Putamen (tissue), 1 donor: Measurements from ENCODE around the gene AWAT2.
"Not testable (repeated sequence)": the region's sequence is repeated elsewhere in the genome, so short reads cannot be mapped to it uniquely, and the experiment has no call there.

Source experiments
- DNase-seq: peaks from one replicate; pipeline ENCODE4 v3.0.0-alpha.2; 2016; ENCODE audit warnings: low spot score

Gene AWAT2

GRCh38 chrX:70041993-70042392 is 7.7 kb downstream of the AWAT2 start:
- DNase-seq = no peak

DNA sequence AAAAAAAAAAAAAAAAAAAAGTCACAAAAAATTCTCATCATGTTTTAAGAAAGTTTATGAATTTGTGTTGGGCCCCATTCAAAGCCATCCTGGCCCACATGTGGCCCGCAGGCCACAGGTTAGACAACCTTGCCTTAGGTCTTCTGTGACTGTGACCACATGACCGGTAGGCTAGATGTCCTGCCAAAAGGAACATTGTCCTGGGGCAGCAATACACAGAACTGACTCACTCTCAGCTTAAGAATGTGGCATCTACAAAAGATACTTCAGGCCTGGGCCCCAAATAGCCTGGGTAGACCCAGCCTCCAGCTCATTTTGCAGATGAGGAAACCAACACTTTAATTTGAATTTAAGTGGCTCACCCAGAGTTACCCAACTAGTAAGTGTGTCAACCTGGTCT is 10.0 kb downstream of the AWAT2 start:
- no peak for DNase-seq

DNA sequence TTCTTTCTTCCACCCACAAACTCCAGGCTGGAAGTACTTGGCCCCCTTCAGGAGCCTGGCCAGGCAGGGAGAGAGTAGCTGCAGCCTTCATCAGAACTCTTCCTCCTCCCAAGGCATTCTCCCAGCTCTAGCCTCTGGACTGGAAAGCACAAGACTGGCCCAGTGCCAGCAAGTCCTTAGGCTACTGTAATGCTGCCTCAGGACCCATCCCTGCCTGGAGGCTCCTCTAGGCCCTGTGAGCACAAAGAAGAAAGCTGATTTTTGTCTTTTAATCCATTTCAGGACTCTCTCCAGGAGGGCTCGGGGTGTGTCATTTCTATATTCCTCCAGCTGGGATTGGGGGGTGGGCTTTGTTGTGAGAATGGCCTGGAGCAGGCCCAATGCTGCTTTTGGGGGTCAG is 10.8 kb downstream of the AWAT2 start:
- no peak for DNase-seq

DNA sequence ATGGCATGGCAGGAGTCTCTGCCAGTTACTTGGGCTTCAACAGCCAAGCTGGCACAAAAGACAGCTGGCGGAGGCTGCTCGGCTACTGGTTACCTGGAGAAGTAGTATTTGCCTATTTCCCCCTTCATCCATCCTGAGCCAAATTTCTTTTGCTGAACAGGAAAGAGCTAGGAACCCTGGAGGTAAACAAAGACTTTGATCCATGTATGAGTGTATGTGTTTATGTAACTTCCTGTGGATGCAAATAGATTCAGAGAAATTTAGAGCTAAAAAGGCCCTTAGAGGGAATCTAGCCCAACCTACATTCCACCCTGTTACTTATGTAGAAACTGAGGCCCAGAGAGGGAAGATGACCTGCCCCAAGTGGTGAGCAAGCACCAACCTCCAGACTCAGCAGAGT is 11.2 kb downstream of the AWAT2 start:
- DNase-seq = no peak

- no peak for DNase-seq
Observed at GRCh38 chrX:70034646-70035045, 15.1 kb downstream of the AWAT2 start.

DNA sequence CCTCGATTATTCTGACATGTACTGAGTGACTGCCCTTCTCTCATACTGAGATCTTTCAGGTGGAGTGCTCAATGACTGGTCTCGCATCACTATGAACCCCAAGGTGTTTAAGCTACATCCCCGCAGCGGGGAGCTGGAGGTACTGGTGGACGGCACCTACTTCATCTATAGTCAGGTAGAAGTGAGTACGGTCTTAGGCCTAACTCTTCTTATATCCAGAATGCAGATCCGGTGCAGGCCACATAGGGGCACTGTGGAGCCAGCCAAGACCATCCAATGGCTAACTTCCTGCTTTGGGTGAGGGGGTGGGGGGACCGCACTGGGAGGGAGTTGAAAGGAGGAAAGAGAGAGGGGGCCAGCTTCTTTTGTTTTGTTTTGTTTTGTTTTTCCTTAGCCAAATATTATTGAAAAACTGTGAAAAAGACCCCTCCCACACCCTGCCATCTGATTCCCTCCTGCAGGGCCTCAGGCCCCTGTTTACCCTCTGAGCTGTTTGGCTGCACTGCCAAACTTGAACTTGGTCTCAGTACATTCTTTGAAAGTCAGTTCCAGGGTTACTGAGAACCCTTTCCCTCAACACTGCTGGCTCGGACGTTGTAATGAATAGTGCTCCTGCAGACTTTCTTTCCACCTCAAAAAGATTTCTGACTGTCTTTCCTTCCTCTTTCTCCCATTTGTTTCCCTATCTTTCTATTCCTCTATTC is 16.2 kb downstream of the AWAT2 start:
- DNase-seq = no peak

GRCh38 chrX:70032792-70033191 is 16.9 kb downstream of the AWAT2 start:
- no peak for DNase-seq

- peak; percentile 20 for DNase-seq
Observed at GRCh38 chrX:70030301-70030767, 19.4 kb downstream of the AWAT2 start.

- no peak for DNase-seq
Observed at GRCh38 chrX:70029863-70030262, 19.9 kb downstream of the AWAT2 start.

DNA sequence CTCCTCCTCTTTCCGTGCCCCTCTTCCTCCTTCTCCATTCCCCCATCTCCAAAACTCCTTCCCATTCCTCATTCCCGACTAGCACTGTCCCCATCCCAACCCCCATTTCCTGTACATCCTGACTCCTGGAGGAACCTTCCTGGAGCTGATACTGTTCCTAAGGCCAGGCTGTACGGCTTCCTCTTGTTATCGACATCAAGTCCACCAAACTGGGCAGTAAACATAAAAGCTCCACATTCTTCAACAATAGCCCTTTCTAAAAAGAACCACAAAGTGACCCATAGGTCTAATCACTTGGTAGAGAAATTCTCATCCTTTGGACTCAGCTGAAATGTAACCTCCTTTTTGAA is 22.9 kb downstream of the AWAT2 start:
- DNase-seq = no peak

DNA sequence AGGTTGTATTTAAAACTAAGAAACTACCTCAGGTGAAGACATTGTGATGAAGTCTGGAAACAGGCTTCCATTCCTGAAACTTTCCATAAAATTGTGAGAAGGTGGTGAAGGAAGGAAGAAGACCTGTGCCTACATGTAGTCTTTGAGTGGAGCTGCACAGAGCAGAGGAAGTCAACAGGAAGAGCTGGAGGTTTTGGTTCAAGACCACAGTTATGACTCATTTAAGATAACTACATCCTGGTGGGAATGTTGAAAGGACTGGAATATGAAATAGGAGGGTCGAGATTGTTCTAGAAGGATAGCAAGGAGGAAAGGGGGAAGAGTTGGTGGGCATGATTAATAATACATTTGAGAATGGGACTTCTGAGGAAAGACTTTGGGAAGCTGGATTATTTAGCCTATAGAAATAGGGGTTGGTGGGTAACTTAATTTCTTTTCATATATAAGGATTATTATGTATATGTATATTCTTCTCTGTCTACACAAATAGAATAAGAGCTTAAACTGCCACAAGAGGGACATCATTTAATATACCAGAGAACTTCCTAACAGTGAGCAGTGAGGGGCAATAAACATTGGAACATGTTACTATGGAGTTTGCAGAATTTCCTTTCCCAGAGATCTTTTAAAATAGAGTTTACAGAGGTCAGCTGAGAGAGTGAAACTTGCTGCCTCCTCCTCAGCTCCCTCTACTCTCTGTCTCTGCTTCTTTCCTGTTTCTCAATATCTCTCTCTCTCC is 23.5 kb downstream of the AWAT2 start:
- DNase-seq = no peak

DNA sequence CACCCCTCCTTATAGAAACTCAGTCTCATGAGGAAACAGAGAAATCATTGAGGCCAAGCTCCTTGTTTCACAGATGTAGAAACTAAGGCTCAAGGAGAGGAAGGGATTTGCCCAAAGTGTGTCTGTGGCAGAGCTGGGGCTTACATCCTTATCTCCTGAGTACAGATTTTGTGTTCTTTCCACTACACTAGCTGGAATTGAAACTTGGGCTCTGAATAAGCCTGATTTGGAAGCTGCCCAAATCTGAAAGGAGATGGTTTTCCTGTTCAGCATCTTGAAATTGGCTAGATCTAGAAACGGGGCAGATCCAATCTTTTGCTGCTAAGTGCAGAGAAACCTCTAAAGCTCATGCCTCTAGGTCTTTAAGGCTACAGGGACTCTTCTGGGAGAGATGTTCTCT is 24.3 kb downstream of the AWAT2 start:
- DNase-seq = no peak

DNA sequence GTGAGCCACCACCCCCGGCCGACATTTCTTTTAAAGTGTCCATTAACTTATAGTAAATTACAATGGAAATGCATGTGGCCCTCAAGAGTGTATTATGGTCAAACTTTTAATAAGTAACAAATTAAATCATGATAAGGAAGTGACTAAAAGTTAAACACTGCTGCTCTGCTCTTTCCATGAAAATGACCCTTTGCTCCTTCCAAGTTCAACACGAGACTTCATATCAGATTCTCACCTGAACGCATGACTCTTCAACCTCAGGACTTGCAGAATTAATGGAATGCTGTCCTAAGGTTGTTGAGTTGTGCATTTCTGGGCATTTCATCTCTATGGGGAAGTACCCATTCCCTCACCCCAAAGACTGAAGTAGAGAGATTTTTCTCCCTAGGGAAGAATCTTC is 27.1 kb downstream of the AWAT2 start:
- no peak for DNase-seq

DNA sequence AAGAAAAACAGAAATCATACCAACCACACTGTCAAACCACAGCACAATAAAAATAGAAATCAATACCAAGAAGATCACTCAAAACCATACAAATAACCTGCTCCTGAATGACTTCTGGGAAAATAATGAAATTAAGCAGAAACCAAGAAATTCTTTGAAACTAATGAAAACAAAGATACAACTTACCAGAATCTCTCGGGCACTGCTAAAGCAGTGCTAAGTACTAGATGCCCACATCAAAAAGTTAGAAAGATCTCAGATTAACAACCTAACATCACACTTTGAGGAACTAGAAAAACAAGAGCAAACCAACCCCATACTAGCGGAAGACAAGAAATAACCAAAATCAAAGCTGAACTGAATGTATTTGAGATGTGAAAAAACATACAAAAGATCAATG is 33.2 kb downstream of the AWAT2 start:
- no peak for DNase-seq

GRCh38 chrX:70013466-70014381 is 36.0 kb downstream of the AWAT2 start:
- DNase-seq = no peak

GRCh38 chrX:70012756-70013155 is 37.0 kb downstream of the AWAT2 start:
- no peak for DNase-seq

DNA sequence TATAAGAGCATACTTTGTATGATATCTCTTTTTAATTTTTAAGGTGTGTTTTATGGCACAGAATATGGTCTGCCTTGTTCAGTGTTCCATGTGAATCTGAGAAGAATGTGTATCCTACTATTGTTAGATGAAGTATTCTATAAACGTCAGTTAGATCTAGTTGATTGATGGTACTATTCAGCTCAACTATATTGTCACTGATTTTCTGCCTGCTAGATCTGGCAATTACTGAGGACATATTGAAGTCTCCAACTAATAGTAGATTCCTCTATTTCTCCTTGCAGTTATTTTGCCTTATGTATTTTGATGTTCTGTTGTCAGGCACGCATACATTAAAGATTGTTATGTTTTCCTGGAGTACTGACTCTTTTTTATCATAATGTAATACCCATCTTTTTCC is 39.8 kb downstream of the AWAT2 start:
- DNase-seq = no peak

DNA sequence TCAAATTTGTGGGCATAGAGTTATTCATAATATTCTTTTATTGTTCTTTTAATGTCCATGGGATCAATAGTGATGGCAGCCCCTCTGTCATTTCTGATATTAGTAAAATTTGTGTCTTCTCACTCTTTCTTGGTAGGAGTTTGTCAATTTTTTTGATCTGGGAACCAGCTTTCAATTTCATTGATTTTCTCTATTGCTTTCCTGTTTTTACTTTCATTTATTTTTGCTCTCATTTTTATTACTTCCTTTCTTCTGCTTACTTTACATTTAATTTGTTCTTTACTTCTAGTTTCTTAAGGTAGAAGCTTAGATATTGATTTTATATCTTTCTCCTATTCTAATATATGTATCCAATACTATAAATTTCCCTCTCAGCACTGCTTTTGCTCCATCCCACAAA is 40.7 kb downstream of the AWAT2 start:
- DNase-seq = no peak

- DNase-seq = no peak
Observed at GRCh38 chrX:70007946-70008345, 41.8 kb downstream of the AWAT2 start.

DNA sequence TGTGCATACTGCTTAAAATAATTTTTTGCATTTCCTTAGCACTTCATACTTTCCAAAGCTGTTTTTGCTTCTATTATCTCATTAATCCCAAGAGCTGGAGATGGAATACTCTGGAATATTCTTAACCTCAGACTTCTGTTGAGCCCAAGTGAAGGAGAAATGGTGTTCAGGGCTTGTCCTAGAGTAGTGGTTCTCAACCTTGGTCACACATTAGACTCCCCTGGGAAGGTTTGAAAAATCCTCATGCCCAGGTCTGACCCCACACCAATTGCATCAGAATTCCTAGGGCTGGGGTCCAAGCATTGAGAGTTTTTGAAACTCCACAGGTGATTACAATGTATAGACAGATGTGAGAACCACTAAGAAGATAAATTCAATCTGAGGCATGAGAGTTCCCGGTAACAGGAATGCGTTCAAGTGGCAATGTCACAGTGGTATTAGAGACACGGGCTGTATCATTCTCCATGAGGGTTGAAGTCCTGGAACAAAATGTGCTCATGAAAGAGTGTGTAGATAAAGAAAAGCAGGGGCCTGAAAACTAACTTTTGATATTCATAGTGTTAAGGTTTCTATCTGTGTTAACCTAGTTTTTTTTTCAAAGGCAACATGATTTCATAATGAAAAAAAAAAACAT is 47.9 kb downstream of the AWAT2 start:
- no peak for DNase-seq

GRCh38 chrX:70001269-70001668 is 48.5 kb downstream of the AWAT2 start:
- DNase-seq = no peak

- not testable (repeated sequence) for DNase-seq
Observed at GRCh38 chrX:69998299-69998698, 51.4 kb downstream of the AWAT2 start.
